T-cell (primary cell): ENCODE results near the gene SLC35B2. TPM values are rescaled to one million over a fixed set of nuclear protein-coding genes. Genes with fewer than 3 reads are reported as not detected.

Experiments used
- ATAC-seq, 4 experiments: fragments of 200-7000 bp in 3 of 4; fragments of 150-1000 bp in 1 of 4; cut with Tn5 transposase; replicated peaks in 1 of 4; 1 replicate in 3 of 4; 2 replicates in 1 of 4; pipeline ENCODE4 v1.10.0; 2021; ENCODE audit warnings: moderate library complexity in 3 of 4, mild to moderate bottlenecking in 2 of 4, moderate number of reproducible peaks in 1 of 4
- CTCF ChIA-PET, 2 donors: fragments of 300-600 bp; sonication (Branson Sonifier 250); formaldehyde crosslinking; loops; one replicate each; lab custom pipeline; 2022; ENCODE audit warnings: antibody characterized with exemption in 2 of 2; lab: Charles Lee
- POLR2A ChIA-PET, 2 donors: fragments of 300-600 bp; sonication (Branson Sonifier 250); formaldehyde crosslinking; loops; one replicate each; lab custom pipeline; 2022; ENCODE audit warnings: antibody characterized with exemption in 2 of 2; lab: Charles Lee
- DNase-seq, 35 experiments: peaks; one replicate each; pipeline versions ENCODE4 v3.0.0 to v3.0.0-alpha.2; 2013 to 2023
- H3K27ac ChIP-seq: one replicate; pipeline ENCODE4 v1.5.1; 2013; ENCODE audit warnings: low read length
- H3K27me3 ChIP-seq, 2 experiments: replicated peaks in 1 of 2; 1 replicate in 1 of 2; 2 replicates in 1 of 2; pipeline versions ENCODE4 v1.6.1 to v1.7.0; 2013; ENCODE audit warnings: low read length in 1 of 2, mixed read lengths in 1 of 2; ENCODE audit not compliant: control insufficient read depth in 2 of 2, insufficient read depth in 2 of 2; ENCODE audit errors: extremely low read depth in 1 of 2
- H3K36me3 ChIP-seq, 2 donors: 1 replicate in 1 of 2; 2 replicates in 1 of 2; pipeline versions ENCODE4 v1.6.1 to v1.7.0; 2013; ENCODE audit warnings: low read length in 1 of 2; ENCODE audit not compliant: control insufficient read depth in 2 of 2, insufficient read depth in 1 of 2; ENCODE audit errors: extremely low read depth in 1 of 2
- H3K4me1 ChIP-seq, 2 experiments: 1 replicate in 1 of 2; 2 replicates in 1 of 2; pipeline versions ENCODE4 v1.6.1 to v1.7.0; 2013; ENCODE audit warnings: low read length in 2 of 2, mixed read lengths in 1 of 2; ENCODE audit not compliant: insufficient read depth in 2 of 2, control insufficient read depth in 1 of 2; ENCODE audit errors: extremely low read depth in 1 of 2
- H3K4me3 ChIP-seq, 2 donors: 1 replicate in 1 of 2; 2 replicates in 1 of 2; pipeline versions ENCODE4 v1.5.1 to v1.7.0; 2013; ENCODE audit warnings: mild to moderate bottlenecking in 2 of 2, low read length in 1 of 2, moderate library complexity in 1 of 2; ENCODE audit not compliant: control insufficient read depth in 1 of 2; ENCODE audit errors: extremely low read depth in 1 of 2
- H3K9me3 ChIP-seq: 2 replicates; pipeline ENCODE4 v1.7.0; 2013
- H3K27ac Mint-ChIP-seq, 2 donors: one replicate each; pipeline ENCODE4 v1.8.0; 2020 to 2021; ENCODE audit warnings: mild to moderate bottlenecking in 2 of 2, mixed read lengths in 2 of 2
- H3K27me3 Mint-ChIP-seq, 2 donors: one replicate each; pipeline ENCODE4 v1.8.0; 2021 to 2022; ENCODE audit warnings: mixed read lengths in 2 of 2
- H3K36me3 Mint-ChIP-seq: one replicate; pipeline ENCODE4 v1.8.0; 2021; ENCODE audit warnings: mixed read lengths
- H3K4me1 Mint-ChIP-seq, 3 donors: one replicate each; pipeline ENCODE4 v1.8.0; 2020 to 2022; ENCODE audit warnings: mixed read lengths in 3 of 3, mild to moderate bottlenecking in 1 of 3
- H3K4me3 Mint-ChIP-seq, 3 donors: one replicate each; pipeline ENCODE4 v1.8.0; 2020 to 2022; ENCODE audit warnings: mild to moderate bottlenecking in 3 of 3, mixed read lengths in 3 of 3, moderate library complexity in 3 of 3
- H3K9me3 Mint-ChIP-seq, 3 donors: one replicate each; pipeline ENCODE4 v1.8.0; 2020 to 2022; ENCODE audit warnings: mixed read lengths in 3 of 3
- WGBS: methylation state at CpG from one replicate; pipeline ENCODE4 v1.1.5; 2013; ENCODE audit warnings: missing lambda C conversion rate; ENCODE audit not compliant: insufficient coverage; 5-methylcytosine and 5-hydroxymethylcytosine counted together
- total RNA-seq, 35 experiments: library from RNA in 6 of 35; stranded (reverse) in 6 of 35; fragments of 120-200 nt in 1 of 35; gene quantifications; one replicate each; pipeline versions ENCODE4 v1.2.1 to v1.2.4 and lab custom pipeline; 2013 to 2026

SLC35B2 gene
- total RNA-seq, 5 donors from 2014 or later (not counting 1 experiment from before 2014, with no cell fraction given), result 14.6 to 21.8 (median 20.3) TPM

- Histone ChIP-seq H3K27me3 (peaks cover 0 to 6% of the 10 kb centered on the region in 2 experiments), H3K27ac (no peak overlapping the region), H3K36me3 (peaks cover 12 to 70% of the 10 kb centered on the region in 2 donors), H3K4me1 (peaks cover 0 to 4% of the 10 kb centered on the region in 2 experiments), H3K4me3 (no peak overlapping the region), H3K9me3 (no peaks in the 10 kb centered on the region)
- peaks cover 1 to 3% (median 2%) of the 10 kb centered on the region in 3 donors for H3K4me1 Mint-ChIP-seq
- no peaks in the 10 kb centered on the region for H3K9me3 Mint-ChIP-seq
- H3K27ac Mint-ChIP-seq, result no peak overlapping the region
- WGBS, result 99% methylated on average over 9 of the region's 12 CpGs
- peaks cover 46% of the 10 kb centered on the region for H3K36me3 Mint-ChIP-seq
- ChIA-PET POLR2A (no interaction called here), CTCF (no interaction called here)
- peaks cover 0 to 6% of the 10 kb centered on the region in 2 donors for H3K27me3 Mint-ChIP-seq
- no peak for ATAC-seq
- H3K4me3 Mint-ChIP-seq, result no peak overlapping the region
- DNase-seq, result no peak
Observed at GRCh38 chr6:44302856-44303255, 45.5 kb upstream of the SLC35B2 start.

DNA sequence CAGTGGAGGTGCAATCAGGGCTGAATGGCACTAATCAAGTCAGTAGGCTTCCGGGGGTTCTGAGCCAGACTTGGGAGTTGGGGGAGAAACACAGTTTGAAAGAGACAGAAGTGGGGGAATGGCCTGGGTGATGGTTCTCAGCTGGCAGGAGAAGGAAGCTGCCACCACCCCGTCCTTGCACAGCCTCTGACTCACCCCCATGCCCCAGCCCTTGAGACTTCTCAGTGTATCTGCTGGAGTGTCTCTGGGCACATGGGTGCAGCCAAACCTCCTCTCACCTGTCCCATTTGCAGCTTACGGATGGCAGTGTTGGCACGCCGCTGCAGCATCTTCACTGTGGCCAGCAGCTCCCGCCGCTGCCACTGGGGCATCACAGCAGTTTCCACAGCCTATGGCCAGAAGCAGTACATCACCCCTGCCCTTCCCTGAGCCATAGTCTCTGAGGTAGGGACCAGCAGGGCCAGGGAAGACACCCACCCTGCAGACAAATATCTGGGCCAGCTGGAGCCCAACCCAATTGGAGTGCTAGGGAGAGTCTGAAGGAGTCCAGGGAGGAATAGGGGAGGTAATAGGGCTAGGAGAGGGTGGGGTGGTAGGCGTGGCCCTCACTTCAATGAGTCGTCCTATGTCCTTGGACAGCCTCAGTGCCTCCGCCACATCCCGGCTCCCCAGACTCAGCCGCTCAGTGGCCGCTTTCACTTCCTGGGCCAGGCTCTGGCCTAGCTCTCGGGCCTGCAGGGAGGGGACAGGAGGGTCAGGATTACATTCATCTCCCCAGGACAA, 44.6 kb upstream of the SLC35B2 start:
- H3K4me1 ChIP-seq, result peaks cover 3 to 12% of the 10 kb centered on the region in 2 experiments
- DNase-seq (no peak), ATAC-seq (no peak)
- peaks cover 2 to 8% of the 10 kb centered on the region in 2 donors for H3K27me3 Mint-ChIP-seq
- POLR2A ChIA-PET, result no interaction called here
- no peak overlapping the region for H3K4me3 Mint-ChIP-seq
- peaks cover 5 to 7% (median 5%) of the 10 kb centered on the region in 3 donors for H3K4me1 Mint-ChIP-seq
- H3K9me3 ChIP-seq, result no peaks in the 10 kb centered on the region
- CTCF ChIA-PET, result interaction anchor here in 1 of 2 donors (0.7 to 1.3 kb wide), 2 partner anchors 9 to 601 kb away, joined by 3 read pairs; no protein-coding TSS in a partner anchor
- 96% methylated on average over 9 of the region's 14 CpGs for WGBS
- peaks cover 12 to 61% of the 10 kb centered on the region in 2 donors for H3K36me3 ChIP-seq
- H3K27ac ChIP-seq, result no peak overlapping the region
- no peaks in the 10 kb centered on the region for H3K9me3 Mint-ChIP-seq
- peaks cover 40% of the 10 kb centered on the region for H3K36me3 Mint-ChIP-seq
- peaks cover 0 to 12% of the 10 kb centered on the region in 2 experiments for H3K27me3 ChIP-seq
- no peak overlapping the region for H3K27ac Mint-ChIP-seq
- no peak overlapping the region for H3K4me3 ChIP-seq

DNA sequence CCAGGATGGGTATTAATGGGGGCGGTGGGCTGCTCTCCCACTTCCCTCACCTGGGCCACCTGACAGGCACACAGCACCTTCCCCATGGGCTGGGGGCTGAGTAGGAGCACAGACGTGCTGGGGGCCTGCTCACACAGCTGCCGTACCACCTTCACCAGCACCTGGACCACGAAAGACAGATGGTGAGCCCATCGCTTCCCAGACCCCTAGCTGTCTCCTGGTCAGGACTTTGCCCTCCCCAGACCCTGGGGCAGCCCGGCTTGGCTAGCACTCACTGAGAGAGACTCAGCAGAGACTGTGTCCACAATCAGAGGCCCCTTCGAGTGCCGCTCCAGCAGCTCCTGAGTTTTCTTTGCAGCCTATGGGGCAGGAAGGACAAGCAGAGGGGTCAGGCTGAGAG, 43.8 kb upstream of the SLC35B2 start:
- H3K4me1 ChIP-seq, result peaks cover 3 to 15% of the 10 kb centered on the region in 2 experiments
- no peak overlapping the region for H3K27ac ChIP-seq
- no peak overlapping the region for H3K27ac Mint-ChIP-seq
- ChIA-PET POLR2A (no interaction called here), CTCF (interaction anchor here in 1 of 2 donors (0.7 to 1.3 kb wide), 2 partner anchors 10 to 600 kb away, joined by 3 read pairs; no protein-coding TSS in a partner anchor)
- H3K4me3 Mint-ChIP-seq, result no peak overlapping the region
- no peak for ATAC-seq
- H3K4me1 Mint-ChIP-seq, result peaks cover 11 to 14% (median 13%) of the 10 kb centered on the region in 3 donors
- no peak overlapping the region for H3K4me3 ChIP-seq
- H3K27me3 ChIP-seq, result peaks cover under 1 to 21% of the 10 kb centered on the region in 2 experiments
- peaks cover 11 to 16% of the 10 kb centered on the region in 2 donors for H3K27me3 Mint-ChIP-seq
- peaks cover 37% of the 10 kb centered on the region for H3K36me3 Mint-ChIP-seq
- H3K36me3 ChIP-seq, result peaks cover 12 to 53% of the 10 kb centered on the region in 2 donors
- H3K9me3 Mint-ChIP-seq, result no peaks in the 10 kb centered on the region
- H3K9me3 ChIP-seq, result no peaks in the 10 kb centered on the region
- WGBS, result 99% methylated on average over 7 of the region's 8 CpGs
- no peak for DNase-seq

- Histone ChIP-seq H3K27me3 (peaks cover 4 to 26% of the 10 kb centered on the region in 2 experiments), H3K27ac (no peak overlapping the region), H3K36me3 (peaks cover 12 to 46% of the 10 kb centered on the region in 2 donors), H3K4me1 (peaks cover 3 to 15% of the 10 kb centered on the region in 2 experiments), H3K9me3 (no peaks in the 10 kb centered on the region), H3K4me3 (no peak overlapping the region)
- CTCF ChIA-PET, result no interaction called here
- no peak for DNase-seq
- Mint-ChIP-seq H3K4me1 (peaks cover 11 to 14% (median 13%) of the 10 kb centered on the region in 3 donors), H3K27ac (no peak overlapping the region), H3K27me3 (peaks cover 15 to 22% of the 10 kb centered on the region in 2 donors), H3K9me3 (no peaks in the 10 kb centered on the region), H3K36me3 (peaks cover 31% of the 10 kb centered on the region), H3K4me3 (no peak overlapping the region)
- POLR2A ChIA-PET, result no interaction called here
- no peak for ATAC-seq
- WGBS, result 81% methylated on average over 6 of the region's 7 CpGs
Observed at GRCh38 chr6:44300292-44300823, 43.0 kb upstream of the SLC35B2 start.

DNA sequence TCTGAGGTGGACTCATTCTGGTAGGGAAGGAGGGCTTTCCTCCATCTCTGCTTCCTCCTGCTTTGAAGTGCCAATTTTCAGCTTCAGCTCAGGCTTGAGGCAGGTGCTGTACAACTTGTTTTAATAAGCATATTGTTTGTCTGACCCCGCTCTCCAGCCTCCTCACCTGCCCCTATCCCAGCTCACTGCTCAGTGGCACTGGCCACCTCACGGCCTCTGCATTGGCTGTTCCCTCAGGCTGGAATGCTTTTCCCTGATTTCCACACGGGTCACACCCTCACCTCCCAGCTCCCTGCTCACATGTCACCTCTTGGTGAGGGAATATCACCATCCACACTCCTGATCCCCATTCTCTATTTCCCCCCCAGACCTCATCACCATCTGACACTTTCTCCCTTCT, 41.5 kb upstream of the SLC35B2 start:
- POLR2A ChIA-PET, result no interaction called here

GRCh38 chr6:44298055-44298803, 40.9 kb upstream of the SLC35B2 start:
- CTCF ChIA-PET, result no interaction called here
- POLR2A ChIA-PET, result no interaction called here
- no peaks in the 10 kb centered on the region for H3K9me3 Mint-ChIP-seq
- Histone ChIP-seq H3K27me3 (peaks cover 8 to 46% of the 10 kb centered on the region in 2 experiments), H3K4me1 (peaks cover 3 to 15% of the 10 kb centered on the region in 2 experiments), H3K4me3 (no peak overlapping the region), H3K27ac (no peak overlapping the region), H3K9me3 (no peaks in the 10 kb centered on the region), H3K36me3 (peaks cover 12 to 24% of the 10 kb centered on the region in 2 donors)
- peaks cover 32 to 42% of the 10 kb centered on the region in 2 donors for H3K27me3 Mint-ChIP-seq
- peaks cover 11 to 14% (median 13%) of the 10 kb centered on the region in 3 donors for H3K4me1 Mint-ChIP-seq
- peaks cover 24% of the 10 kb centered on the region for H3K36me3 Mint-ChIP-seq
- WGBS, result 75% methylated on average over 18 of the region's 20 CpGs
- DNase-seq, result no peak
- H3K27ac Mint-ChIP-seq, result no peak overlapping the region
- peak overlapping the region; percentile 46 to 64 (median 47) for H3K4me3 Mint-ChIP-seq
- ATAC-seq, result no peak

More for the DNA sequence above, 41.5 kb upstream of the SLC35B2 start:
- peaks cover 24% of the 10 kb centered on the region for H3K36me3 Mint-ChIP-seq
- H3K4me1 ChIP-seq, result peaks cover 3 to 15% of the 10 kb centered on the region in 2 experiments
- no peak overlapping the region for H3K27ac Mint-ChIP-seq
- no peak overlapping the region for H3K27ac ChIP-seq
- H3K27me3 Mint-ChIP-seq, result peaks cover 26 to 36% of the 10 kb centered on the region in 2 donors
- DNase-seq, result no peak
- no peak overlapping the region for H3K4me3 ChIP-seq
- WGBS, result 89% methylated on average over 3 of the region's 3 CpGs
- CTCF ChIA-PET, result interaction anchor here in 1 of 2 donors (0.6 kb wide), 1 partner anchor 45 kb away, joined by 3 read pairs; no protein-coding TSS in a partner anchor
- no peaks in the 10 kb centered on the region for H3K9me3 ChIP-seq
- H3K4me1 Mint-ChIP-seq, result peaks cover 11 to 14% (median 13%) of the 10 kb centered on the region in 3 donors
- peaks cover 8 to 40% of the 10 kb centered on the region in 2 experiments for H3K27me3 ChIP-seq
- no peak for ATAC-seq
- peak overlapping the region in 1 of 3 donors; percentile 44 for H3K4me3 Mint-ChIP-seq
- peaks cover 12 to 31% of the 10 kb centered on the region in 2 donors for H3K36me3 ChIP-seq
- H3K9me3 Mint-ChIP-seq, result no peaks in the 10 kb centered on the region
